ENCODE results near the gene PODNL1.
A peak's percentile ranks its signal among the peaks of the same experiment; 100 is the strongest.

The PODNL1 gene

DNA sequence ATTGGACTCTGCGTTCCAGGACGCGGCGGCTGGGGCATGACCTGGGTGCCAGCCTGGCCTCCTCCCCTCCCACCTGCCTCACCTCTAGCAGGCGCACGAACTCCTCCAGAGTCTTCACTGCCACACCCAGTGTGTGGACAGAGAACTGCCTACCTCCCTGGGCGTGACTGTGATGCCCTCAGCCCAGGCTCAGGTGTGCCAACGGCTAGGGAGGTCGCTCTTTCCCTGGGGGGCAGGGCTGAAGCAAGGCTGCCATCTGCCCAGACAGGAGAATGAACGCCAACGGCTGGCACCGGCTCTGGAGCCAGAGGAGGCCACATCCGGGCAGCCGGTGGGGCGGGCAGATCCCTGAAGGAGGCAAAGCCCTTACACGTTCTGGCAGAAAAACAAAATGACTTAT lies 49.9 kb downstream of the PODNL1 start:
- DNase-seq = no peak

- no peak for DNase-seq
Measured at GRCh38 chr19:13887517-13887916, 50.7 kb downstream of the PODNL1 start.

- no peak for DNase-seq
Measured at GRCh38 chr19:13887018-13887436, 51.2 kb downstream of the PODNL1 start.

GRCh38 chr19:13885826-13886365 lies 52.3 kb downstream of the PODNL1 start:
- no peak for DNase-seq

GRCh38 chr19:13884726-13885591 lies 53.3 kb downstream of the PODNL1 start:
- peak; percentile 72 for DNase-seq

DNA sequence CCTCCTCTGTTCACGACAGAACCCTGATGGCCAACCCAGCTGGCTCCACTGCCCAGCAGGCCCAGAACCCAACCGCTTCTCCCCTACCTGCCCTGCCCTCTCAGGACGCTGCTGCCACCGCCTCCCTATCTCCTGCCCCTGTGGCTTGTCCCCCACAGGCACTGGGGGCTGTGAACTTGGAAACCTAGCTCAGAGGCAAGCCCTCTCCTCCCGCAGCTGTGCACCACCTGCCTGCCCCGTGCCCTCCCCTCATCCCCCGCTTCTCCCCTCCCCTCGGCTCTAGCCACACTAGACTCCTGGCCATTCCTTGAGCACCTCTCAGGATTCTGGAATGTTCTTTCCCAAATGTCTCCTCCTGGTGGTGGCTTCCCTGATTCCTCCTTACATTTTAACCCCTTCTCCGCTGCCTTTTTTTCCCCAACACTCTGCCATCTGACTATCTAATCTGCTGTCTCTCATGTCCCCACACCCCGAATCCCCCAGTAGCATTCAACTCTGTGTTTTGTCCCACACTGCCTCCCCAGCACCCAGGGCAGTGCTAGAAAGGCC lies 54.6 kb downstream of the PODNL1 start:
- DNase-seq = no peak

- DNase-seq = no peak
Measured at GRCh38 chr19:13882836-13883235, 55.4 kb downstream of the PODNL1 start.

GRCh38 chr19:13882419-13882795 lies 55.8 kb downstream of the PODNL1 start:
- DNase-seq = no peak

GRCh38 chr19:13881692-13882418 lies 56.4 kb downstream of the PODNL1 start:
- peak; percentile 64 for DNase-seq

- peak; percentile 63 for DNase-seq
Measured at GRCh38 chr19:13881251-13881691, 56.9 kb downstream of the PODNL1 start.

Measured in right kidney (tissue), 1 donor.